HG03521 (cell line): ENCODE data around the gene COX5A.
"Not testable (repeated sequence)": the region's sequence is repeated elsewhere in the genome, so short reads cannot be mapped to it uniquely, and the experiment has no call there.

ENCODE experiments used
- ATAC-seq: cut with Tn5 transposase; IDR thresholded peaks from one replicate; pipeline ENCODE4 v1.9.1; 2021; ENCODE audit warnings: mild to moderate bottlenecking, moderate library complexity; ENCODE audit not compliant: unreplicated experiment

Gene COX5A

DNA sequence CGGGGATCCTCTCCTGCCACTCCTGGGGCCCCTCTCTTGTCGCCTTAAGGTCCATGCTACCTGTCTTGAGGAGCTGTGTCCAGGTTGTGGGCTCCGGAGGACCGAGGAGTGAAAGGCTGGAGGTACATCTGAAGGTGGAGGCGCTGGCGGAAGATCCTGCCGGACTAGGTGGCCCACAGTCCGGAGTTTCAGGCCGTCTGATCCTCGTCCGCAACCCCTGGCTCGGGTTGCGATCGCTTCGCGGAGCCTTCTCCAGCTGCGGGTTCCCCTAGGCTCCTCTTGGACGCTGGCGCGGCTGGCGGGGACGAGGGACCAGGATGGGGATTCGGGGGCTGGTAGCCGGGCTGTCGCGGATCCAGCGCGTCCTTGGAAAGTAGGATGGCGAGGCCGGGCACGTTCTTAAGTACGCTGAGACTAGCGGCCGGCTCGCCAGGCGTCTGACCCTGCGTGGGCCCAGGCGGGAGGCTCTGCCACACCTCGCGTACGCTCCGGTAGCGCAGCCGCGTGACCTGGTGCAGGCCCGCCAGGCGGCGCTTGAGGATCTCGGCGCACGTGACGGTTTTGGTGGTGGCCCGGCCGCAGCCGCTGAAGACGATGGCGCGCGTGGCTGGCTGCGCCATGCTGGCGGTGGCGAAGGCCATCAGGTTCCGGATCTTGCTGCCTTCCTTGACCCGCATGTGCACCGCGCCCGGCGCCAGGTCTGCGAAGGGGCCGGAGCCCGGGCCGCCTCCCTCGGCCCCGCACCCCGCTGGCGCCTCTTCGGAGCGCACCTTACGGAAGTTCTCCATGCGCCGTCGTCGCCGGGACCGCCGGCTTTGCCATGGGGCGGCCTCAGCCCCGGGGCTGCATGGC, 18.1 kb upstream of the COX5A start:
- ATAC-seq, result peak; percentile 18

- no peak for ATAC-seq
Observed at GRCh38 chr15:74955017-74955416, 17.1 kb upstream of the COX5A start.

DNA sequence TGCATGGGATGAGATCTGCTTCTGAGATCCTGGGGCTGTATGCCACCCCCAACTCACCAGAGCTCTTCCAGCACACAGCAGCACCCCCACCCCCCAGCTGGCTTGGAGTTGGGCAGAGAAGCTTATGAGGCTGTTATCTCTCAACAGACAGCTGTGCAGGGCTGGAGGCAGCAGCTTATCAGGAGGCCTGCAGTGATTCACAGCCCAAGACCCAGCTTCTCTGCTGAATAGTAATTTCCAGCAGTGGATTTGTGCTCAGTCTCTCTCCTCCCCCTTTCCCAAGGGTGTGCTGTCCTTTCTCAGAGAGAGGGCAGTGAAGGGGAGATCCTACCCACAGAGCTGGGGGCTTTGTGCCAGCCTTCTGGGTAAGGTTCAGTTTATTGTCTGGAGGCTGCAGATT, 16.6 kb upstream of the COX5A start:
- no peak for ATAC-seq

GRCh38 chr15:74951006-74951405, 13.1 kb upstream of the COX5A start:
- no peak for ATAC-seq

DNA sequence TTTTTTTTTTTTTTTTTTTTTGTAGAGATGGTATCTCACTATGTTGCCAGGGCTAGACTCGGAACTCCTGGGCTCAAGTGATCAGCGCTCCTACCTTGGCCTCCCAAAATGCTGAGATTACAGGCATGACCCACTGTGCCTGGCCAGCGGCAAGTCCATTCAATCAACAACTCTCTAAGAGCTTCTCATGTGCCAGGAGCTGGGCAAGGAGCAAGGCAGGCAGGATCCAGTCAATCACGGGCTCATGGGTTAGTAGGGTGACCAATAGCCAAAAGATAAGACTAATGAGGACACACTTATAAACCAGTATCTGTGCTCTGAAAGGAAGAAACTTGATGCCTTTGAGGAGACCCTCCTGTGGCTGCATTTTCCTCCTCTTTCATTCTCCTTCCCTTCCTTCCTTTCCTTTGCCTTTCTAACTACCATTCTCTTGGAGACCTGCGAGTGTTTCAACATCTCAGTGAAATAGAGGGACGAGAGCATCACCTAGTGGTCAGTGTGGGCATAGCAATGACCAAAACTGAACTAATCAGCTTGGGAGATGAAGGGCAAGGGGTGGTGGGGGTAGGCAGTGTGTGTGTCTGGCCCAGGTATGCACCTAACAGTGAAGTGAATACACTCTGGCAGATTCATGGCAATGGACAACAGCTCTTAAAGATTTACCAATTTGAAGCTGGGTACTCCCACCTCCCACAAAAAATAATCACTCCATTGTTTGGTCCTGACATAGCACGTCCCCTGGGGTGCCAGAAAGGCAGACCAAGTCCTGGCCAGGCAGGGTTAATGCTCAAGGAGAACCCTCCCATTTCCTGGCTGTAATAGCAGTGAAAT, 12.4 kb upstream of the COX5A start:
- ATAC-seq, result no peak

DNA sequence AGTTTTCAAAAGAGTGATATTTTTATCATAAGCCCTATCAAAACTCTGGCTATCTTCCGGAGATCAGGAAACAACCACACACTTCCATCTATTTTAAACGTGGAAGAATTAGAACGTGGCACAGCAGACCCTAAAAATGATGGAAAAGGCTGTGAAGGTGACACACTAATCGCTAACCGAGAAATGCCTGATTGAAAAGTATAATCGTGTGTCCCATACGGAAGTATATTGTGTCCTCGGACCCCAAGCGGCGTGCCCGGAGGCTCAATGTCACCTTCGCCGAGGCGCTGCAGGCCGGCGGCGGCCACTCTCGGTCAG, 642 bp downstream of the COX5A start:
- ATAC-seq, result no peak

DNA sequence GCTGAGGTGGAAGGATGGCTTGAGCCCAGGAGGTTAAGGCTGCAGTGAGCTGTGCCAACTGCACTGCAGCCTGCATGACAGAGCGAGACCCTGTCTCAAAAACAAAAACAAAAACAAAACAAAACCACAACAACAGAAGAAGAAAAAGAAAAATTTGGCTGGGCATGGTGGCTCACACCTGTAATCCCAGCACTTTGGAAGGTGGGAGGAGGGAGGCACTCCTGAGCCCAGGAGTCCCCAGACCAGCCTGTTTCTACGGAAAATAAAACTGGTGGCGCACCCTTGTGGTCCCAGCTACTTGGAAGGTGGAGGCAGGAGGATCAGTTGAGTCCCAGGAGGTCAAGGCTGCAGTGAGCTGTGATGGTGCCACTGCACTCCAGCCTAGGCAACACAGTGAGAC, 2.7 kb downstream of the COX5A start:
- ATAC-seq, result not testable (repeated sequence)

DNA sequence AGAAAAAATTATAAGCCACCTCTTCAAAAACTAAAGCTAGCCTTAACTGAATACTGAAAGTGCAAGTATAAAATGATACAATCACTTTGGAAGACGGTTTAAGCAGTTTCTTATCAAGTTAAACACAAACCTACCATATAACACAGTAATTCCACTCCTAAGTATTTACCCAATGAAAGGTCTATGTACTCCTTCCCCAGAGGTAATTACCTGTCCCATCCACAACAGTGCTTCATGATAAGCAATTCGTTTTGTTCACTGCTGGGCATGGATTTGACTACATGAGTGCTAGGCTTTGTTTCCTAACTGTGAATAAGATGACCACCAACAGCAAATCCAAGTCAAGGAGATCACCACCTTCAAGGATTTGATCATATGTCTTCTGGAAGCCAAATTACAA, 4.3 kb downstream of the COX5A start:
- ATAC-seq, result no peak

GRCh38 chr15:74928771-74929198, 9.1 kb downstream of the COX5A start:
- ATAC-seq, result no peak

- ATAC-seq, result no peak
Observed at GRCh38 chr15:74924525-74924924, 13.3 kb downstream of the COX5A start.

DNA sequence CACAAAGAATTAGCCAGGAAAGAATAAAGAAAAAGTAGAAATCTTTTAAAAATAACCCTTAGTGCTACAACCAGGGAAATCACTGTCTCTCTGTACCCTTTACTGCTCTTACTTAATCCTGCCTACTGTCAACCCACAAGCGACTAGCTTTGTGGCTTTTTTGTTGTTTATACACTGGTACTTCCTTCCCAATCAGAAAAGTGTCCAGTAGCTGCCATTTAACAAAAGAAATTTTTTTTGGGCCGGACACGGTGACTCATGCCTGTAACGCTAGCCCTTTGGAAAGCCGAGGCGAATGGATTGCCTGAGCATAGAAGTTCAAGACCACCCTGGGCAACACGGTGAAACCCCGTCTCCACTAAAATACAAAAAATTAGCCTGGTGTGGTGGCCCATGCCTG, 17.4 kb downstream of the COX5A start:
- ATAC-seq, result no peak

DNA sequence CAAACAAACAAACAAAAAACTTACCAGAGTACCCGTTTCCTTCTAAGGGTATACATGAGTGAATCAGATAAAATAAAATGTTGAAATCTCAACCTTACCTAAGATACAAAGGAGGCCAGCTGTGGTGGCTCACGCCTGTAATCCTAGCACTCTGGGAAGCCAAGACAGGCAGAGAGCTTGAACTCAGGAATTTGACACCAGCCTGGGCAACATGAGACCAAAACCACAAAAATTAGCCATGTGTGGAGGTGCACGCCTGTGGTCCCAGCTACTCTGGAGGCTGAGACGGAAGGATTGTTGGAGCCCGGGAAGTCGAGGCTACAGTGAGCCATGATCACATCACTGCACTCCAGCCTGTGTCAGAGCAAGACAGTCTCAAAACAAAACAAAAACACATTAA, 20.2 kb downstream of the COX5A start:
- no peak for ATAC-seq

GRCh38 chr15:74913799-74914198, 24.1 kb downstream of the COX5A start:
- not testable (repeated sequence) for ATAC-seq

DNA sequence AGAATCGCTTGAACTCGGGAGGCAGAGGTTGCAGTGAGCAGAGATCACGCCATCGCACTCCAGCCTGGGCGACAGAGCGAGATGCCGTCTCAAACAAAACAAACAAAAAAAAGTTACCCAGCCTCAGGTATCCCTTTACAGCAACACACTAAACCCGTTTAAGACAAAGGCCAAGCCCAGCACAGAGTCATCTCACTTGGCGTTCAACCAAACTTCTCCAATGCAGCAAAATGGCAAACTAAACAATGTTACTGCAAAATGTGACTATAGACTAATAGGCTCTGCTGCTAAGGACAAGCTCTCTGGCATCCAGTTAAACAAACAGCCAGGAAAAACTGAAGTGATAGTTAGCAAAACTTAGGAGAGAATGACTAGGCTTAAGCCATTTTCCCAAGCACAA, 24.8 kb downstream of the COX5A start:
- ATAC-seq, result no peak

DNA sequence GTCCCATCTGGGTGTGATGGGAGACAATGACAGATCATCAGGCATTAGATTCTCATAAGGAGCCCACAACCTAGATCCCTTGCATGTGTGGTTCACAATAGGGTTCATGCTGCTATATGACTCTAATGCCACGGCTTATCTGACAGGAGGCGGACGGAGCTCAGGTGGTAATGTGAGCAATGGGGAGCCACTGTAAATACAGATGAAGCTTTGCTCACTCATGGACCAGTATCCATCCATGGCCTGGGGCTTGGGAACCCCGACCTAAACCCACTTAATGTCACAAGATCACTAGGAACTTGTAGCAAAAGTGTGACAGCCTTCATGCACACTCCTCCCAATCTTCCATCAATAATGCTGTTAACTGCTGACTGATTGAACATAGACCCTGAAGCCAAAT, 29.2 kb downstream of the COX5A start:
- ATAC-seq, result no peak

- no peak for ATAC-seq
Observed at GRCh38 chr15:74907163-74907870, 30.6 kb downstream of the COX5A start.

GRCh38 chr15:74906450-74907162, 31.3 kb downstream of the COX5A start, which contains the start of gene FAM219B:
Gene FAM219B (minus strand): TSS chr15:74906851. CDS start chr15:74906800, 51 bp downstream.
- peak; percentile 82 for ATAC-seq

- peak; percentile 10 for ATAC-seq
Observed at GRCh38 chr15:74906067-74906449, 31.8 kb downstream of the COX5A start.

- ATAC-seq, result no peak
Observed at GRCh38 chr15:74904190-74904805, 33.6 kb downstream of the COX5A start.

- ATAC-seq, result no peak
Observed at GRCh38 chr15:74903676-74904075, 34.2 kb downstream of the COX5A start.
